Esophagus (tissue), 2 donors: Measurements from ENCODE around the gene RNF150. TPM values are rescaled to one million over a fixed set of nuclear protein-coding genes. Genes with fewer than 3 reads are reported as not detected.

Experiments
- H3K27ac ChIP-seq, 2 donors: one replicate each; pipeline ENCODE4 v1.5.1; 2013; ENCODE audit warnings: low read depth in 2 of 2, mild to moderate bottlenecking in 2 of 2, inconsistent platforms in 1 of 2, low read length in 1 of 2, moderate library complexity in 1 of 2
- H3K27me3 ChIP-seq, 2 donors: one replicate each; pipeline ENCODE4 v1.6.1; 2013; ENCODE audit warnings: low read length in 2 of 2, control low read depth in 1 of 2, mild to moderate bottlenecking in 1 of 2; ENCODE audit not compliant: insufficient read depth in 2 of 2, control insufficient read depth in 1 of 2
- H3K36me3 ChIP-seq, 2 donors: one replicate each; pipeline ENCODE4 v1.6.1; 2013; ENCODE audit warnings: low read length in 1 of 2; ENCODE audit not compliant: control insufficient read depth in 2 of 2, insufficient read depth in 2 of 2
- H3K4me1 ChIP-seq, 2 donors: one replicate each; pipeline ENCODE4 v1.6.1; 2013; ENCODE audit warnings: low read length in 1 of 2; ENCODE audit not compliant: control insufficient read depth in 2 of 2, insufficient read depth in 2 of 2
- H3K4me3 ChIP-seq, 2 donors: one replicate each; pipeline ENCODE4 v1.5.1; 2013; ENCODE audit warnings: low read length in 2 of 2, mild to moderate bottlenecking in 2 of 2, low read depth in 1 of 2, moderate library complexity in 1 of 2
- H3K9me3 ChIP-seq, 2 donors: one replicate each; pipeline ENCODE4 v1.6.1; 2013; ENCODE audit warnings: mild to moderate bottlenecking in 2 of 2, low read depth in 1 of 2, low read length in 1 of 2, moderate library complexity in 1 of 2; ENCODE audit not compliant: control insufficient read depth in 2 of 2, insufficient read depth in 1 of 2
- WGBS, 2 donors: extraction: QIAGEN DNeasy Blood & Tissue Kit; methylation state at CpG; one replicate each; pipeline ENCODE4 v1.1.7; 2013; 5-methylcytosine and 5-hydroxymethylcytosine counted together
- polyA plus RNA-seq, 2 donors: library from polyadenylated mRNA; stranded (reverse); fragments of 200-250 nt; gene quantifications; one replicate each; pipeline ENCODE4 v1.2.3, GENCODE V29; 2013
- donor health status: healthy with polysubstance abuse.
- donor health status: Bipolar disorder and iron deficiency.

RNF150 gene
- polyA plus RNA-seq, 2 donors = 0.41 to 0.87 TPM

DNA sequence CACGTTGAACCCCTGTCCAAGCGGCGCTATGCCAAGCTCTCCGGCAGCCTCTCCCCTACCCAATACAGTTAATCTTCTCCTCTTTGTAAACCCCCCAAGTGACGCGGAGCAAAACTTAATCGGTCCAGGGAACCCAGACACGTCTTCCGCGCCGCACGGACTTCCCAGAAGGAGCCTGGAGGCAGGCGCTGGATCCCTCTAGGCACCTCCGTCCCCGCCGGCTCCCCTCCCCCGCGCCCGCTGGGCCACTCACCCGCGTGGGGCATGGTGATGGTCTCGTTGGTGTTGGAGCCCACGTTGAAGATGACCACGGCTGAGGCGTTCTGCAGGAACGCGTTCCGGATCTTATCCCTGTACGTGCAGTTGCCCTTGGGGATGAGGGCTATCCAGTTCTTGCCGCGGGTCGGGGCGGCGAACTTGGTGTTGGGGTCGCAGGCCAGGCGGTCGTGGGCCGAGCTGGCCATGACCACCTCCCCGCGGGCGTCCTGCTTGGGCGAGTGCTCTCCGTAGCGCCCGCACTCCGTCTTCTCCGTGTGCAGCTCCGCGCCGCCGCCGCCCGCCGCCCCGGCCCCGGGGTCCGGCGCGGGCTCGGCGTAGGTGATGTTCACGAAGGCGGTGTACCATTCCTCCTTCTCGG lies 1.1 kb downstream of the RNF150 start:
- Histone ChIP-seq H3K27me3 (no peaks in the 10 kb centered on the region), H3K4me3 (peak overlapping the region; percentile 68), H3K27ac (peak overlapping the region; percentile 68 to 79), H3K4me1 (peaks cover 3 to 7% of the 10 kb centered on the region in 2 donors), H3K9me3 (peaks cover 0 to 3% of the 10 kb centered on the region in 2 donors), H3K36me3 (no peaks in the 10 kb centered on the region)
- WGBS, 2 donors = 1% methylated on average over 64 of the region's 64 CpGs

DNA sequence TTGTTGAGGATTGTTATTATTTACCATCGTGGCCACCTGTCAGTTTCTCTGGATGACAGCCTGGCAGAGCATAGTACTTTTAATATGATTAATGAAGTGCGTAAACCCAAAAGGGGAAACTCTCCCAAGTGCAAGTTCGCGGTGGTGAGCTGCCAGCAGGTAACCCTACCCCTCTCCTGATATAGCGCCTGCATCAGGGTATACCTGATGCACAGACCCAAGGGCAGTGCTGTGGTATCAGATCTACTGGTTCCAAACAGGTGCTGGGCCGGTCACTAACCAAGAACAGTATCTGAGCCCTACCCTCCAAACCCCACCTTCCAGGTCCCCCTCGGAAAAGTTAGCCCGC lies 1.6 kb downstream of the RNF150 start:
- no peaks in the 10 kb centered on the region for H3K27me3 ChIP-seq
- 10 to 20% methylated on average over 8 of the region's 8 CpGs for WGBS, 2 donors
- peak overlapping the region; percentile 68 to 79 for H3K27ac ChIP-seq
- peaks cover 0 to 3% of the 10 kb centered on the region in 2 donors for H3K9me3 ChIP-seq
- H3K36me3 ChIP-seq = no peaks in the 10 kb centered on the region
- H3K4me3 ChIP-seq = peak overlapping the region; percentile 68
- peaks cover 3 to 7% of the 10 kb centered on the region in 2 donors for H3K4me1 ChIP-seq

DNA sequence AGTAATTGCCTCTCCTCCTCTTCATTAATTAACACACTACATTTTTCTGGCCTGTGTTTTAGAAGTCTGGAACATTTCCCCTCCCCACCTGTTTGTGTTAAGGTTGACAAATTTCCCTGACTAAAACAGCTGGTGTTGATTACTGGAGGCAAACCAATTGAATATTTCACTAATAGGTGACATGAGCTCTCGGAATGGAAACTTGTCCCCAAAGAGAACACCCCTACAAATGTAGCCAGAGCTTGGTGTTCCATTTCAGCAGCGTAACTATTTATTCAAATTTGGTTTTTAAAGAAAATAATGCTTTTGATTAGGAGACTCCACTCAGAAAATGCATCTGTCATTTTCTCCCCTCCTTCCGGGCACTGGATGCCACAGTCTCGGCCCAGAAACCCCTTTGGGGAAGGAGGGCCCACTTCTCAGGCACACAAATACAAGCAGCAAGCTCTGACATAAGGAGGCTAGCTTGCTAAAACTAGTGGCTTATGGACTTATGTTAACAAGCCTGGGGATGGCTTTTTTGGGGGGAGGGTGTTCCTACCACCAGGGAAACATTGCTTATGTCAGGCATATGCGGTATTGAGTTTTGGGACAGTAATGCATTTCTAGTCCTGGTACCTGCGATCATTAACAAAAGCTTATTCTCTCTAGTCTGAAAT lies 2.2 kb downstream of the RNF150 start:
- 62 to 67% methylated on average over 6 of the region's 6 CpGs for WGBS, 2 donors
- Histone ChIP-seq H3K4me1 (peaks cover 3 to 7% of the 10 kb centered on the region in 2 donors), H3K27ac (no peak overlapping the region), H3K36me3 (no peaks in the 10 kb centered on the region), H3K9me3 (peaks cover 0 to 3% of the 10 kb centered on the region in 2 donors), H3K27me3 (no peaks in the 10 kb centered on the region), H3K4me3 (peak overlapping the region; percentile 20 to 68)

DNA sequence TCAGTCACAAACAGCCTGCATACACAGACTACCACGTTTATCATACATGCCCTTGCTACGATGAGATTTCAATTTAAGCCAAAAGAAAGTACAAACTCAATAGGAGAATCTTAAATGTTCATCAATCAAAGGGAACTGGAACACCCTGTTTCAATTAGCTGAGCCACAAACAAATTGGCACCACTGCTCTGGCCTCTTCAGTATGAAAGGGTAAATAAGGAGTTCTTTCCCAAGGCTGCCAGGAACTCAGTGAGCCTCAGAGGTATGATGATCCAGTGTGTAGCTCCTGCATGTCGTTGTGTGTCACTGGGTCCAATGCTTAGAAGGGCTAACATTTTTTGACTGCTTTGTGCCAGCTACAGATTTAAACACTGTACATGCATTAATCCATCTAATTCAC lies 5.4 kb downstream of the RNF150 start:
- H3K4me1 ChIP-seq = peaks cover 3 to 7% of the 10 kb centered on the region in 2 donors
- WGBS, 2 donors = 27 to 40% methylated on average over 3 of the region's 3 CpGs
- H3K27me3 ChIP-seq = no peaks in the 10 kb centered on the region
- peaks cover 0 to 3% of the 10 kb centered on the region in 2 donors for H3K9me3 ChIP-seq
- no peak overlapping the region for H3K27ac ChIP-seq
- no peaks in the 10 kb centered on the region for H3K36me3 ChIP-seq
- H3K4me3 ChIP-seq = no peak overlapping the region

DNA sequence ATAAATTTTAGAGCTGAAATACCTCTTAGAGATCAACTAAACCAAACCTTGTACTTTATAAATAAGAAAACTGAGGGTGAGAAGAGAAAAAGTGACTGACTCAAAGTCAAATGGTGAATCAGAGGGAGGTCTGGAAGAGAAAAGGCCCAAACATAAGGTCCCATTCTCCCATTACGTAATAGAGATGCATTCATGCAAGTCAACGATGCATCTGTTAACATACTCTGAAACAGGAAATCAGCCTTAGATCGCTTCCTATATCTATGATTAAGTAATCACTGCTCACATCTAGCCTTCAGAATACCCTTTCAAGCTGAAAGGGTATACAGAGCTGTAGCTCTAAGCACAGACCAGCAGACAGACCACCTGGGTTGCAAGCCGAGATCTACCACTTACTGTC lies 6.5 kb downstream of the RNF150 start:
- no peaks in the 10 kb centered on the region for H3K36me3 ChIP-seq
- no peak overlapping the region for H3K4me3 ChIP-seq
- H3K27ac ChIP-seq = no peak overlapping the region
- 80 to 87% methylated on average over 4 of the region's 4 CpGs for WGBS, 2 donors
- peaks cover 0 to under 1% of the 10 kb centered on the region in 2 donors for H3K4me1 ChIP-seq
- no peaks in the 10 kb centered on the region for H3K27me3 ChIP-seq
- no peaks in the 10 kb centered on the region for H3K9me3 ChIP-seq

DNA sequence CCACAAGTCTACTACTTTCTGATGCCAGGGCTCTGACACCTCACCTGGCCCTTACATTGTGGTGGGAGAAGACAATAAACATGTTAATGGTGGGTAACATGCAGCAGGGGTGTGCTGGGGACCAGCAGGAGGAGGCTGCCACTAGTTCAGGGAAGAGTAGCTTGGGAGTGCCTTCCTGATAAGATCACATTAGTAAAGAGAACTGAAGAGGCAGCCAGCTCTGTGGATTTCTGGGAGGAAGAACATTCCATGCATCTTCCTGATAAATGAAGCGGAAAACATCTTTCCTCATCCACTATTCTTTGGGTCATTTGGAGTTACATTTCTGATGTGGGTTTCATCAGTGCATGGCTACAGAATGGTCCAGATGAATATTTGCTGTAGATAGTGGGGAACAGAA lies 9.0 kb downstream of the RNF150 start:
- H3K4me3 ChIP-seq = no peak overlapping the region
- WGBS, 2 donors = 98 to 100% methylated on average over 1 of the region's 1 CpG

DNA sequence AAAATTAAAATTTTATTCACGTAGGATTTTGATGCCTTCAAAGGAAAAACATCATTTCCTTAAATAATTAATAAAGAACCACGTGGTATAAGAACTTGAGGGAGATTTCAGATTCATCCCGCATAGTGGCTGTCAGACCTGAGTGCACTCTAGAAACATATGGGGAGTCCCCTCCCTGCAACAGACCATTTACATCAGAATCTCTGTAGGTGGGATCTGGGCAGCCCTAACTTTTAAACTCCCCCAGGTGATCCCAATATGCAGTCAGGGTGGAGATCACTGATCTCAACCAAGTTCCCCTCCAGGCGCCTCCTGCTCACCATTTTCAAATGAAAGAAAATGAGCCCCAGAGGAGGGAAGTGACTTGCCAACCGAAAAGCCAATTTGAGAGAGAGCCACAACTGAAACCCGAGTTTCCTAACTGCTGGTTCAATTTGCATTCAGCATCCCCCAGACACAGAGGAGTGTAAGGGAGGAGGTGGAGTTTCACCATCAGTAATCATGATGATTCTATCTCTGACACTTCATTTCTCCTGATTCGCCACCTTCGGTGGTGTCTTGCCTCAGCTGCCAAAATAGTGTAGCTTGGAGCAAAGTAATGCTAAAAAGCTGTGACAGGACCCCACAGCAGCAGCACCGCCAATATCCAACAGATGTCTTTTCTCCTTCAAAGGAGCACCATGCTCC lies 11.4 kb downstream of the RNF150 start:
- no peaks in the 10 kb centered on the region for H3K27me3 ChIP-seq
- no peak overlapping the region for H3K4me3 ChIP-seq
- WGBS, 2 donors = 74 to 76% methylated on average over 9 of the region's 9 CpGs
- H3K36me3 ChIP-seq = no peaks in the 10 kb centered on the region
- H3K4me1 ChIP-seq = no peaks in the 10 kb centered on the region
- no peaks in the 10 kb centered on the region for H3K9me3 ChIP-seq
- H3K27ac ChIP-seq = no peak overlapping the region

More for the DNA sequence above, 9.0 kb downstream of the RNF150 start:
- H3K9me3 ChIP-seq = no peaks in the 10 kb centered on the region
- H3K4me1 ChIP-seq = no peaks in the 10 kb centered on the region
- H3K27me3 ChIP-seq = no peaks in the 10 kb centered on the region
- H3K36me3 ChIP-seq = no peaks in the 10 kb centered on the region
- H3K27ac ChIP-seq = no peak overlapping the region

DNA sequence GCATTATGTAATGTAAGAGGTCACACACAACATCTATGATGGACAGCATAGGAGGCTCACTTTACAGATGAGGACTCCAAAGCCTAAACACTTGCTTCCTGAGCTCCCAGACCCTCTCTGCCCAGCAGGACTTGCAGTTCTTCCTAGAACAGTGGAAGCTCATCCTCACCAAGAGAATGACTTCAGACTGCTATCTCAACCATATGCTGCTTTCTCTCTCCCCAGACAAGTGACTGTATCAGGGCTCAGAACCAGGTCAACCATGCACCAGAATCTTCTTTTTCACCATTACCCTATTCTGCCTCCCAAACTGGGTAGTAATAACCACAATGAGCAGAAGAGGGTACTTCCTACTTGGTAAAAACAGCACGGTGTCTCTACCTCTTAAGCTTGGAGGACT lies 12.2 kb downstream of the RNF150 start:
- H3K4me3 ChIP-seq = no peak overlapping the region
- no peaks in the 10 kb centered on the region for H3K27me3 ChIP-seq
- no peaks in the 10 kb centered on the region for H3K9me3 ChIP-seq
- H3K4me1 ChIP-seq = no peaks in the 10 kb centered on the region
- no peak overlapping the region for H3K27ac ChIP-seq
- no peaks in the 10 kb centered on the region for H3K36me3 ChIP-seq
- 91 to 94% methylated on average over 1 of the region's 1 CpG for WGBS, 2 donors

DNA sequence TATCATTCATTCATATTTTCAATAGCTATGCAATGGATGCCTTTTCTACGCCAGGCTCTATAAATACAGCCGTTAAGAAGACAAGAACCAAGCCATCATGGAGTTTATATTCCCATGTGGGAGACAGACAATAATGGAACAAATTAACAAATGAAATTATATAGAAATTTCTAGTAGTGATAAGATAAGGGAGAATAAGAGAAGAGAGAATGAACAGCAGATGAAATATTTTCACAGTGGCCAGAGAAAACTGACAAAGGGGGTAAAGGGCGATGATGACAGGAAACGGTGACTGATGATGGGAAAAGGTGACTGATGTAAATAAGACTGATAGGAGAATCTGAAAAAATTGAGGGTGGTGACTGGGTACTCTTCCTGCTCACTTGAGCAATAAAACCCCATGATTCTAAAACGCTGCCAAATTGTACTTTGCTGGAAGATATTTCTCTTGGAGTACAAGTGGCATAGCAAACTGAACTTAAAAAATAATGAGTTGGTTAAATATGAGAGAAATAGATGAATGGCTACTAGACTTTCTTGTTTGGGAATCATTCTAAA lies 13.2 kb downstream of the RNF150 start:
- H3K9me3 ChIP-seq = no peaks in the 10 kb centered on the region
- H3K4me3 ChIP-seq = no peak overlapping the region
- H3K4me1 ChIP-seq = no peaks in the 10 kb centered on the region
- H3K27me3 ChIP-seq = no peaks in the 10 kb centered on the region
- no peak overlapping the region for H3K27ac ChIP-seq
- WGBS, 2 donors = 87 to 90% methylated on average over 5 of the region's 5 CpGs
- no peaks in the 10 kb centered on the region for H3K36me3 ChIP-seq
